Memory B cell (primary cell): ENCODE measurements around the gene RAB19.
A peak's percentile ranks its signal among the peaks of the same experiment; 100 is the strongest.
"Not testable (repeated sequence)": the region's sequence is repeated elsewhere in the genome, so short reads cannot be mapped to it uniquely, and the experiment has no call there.

Experiments used
- ATAC-seq: fragments of 150-1000 bp; cut with Tn5 transposase; 2 replicates; pipeline ENCODE4 v1.10.0; 2021; ENCODE audit warnings: low read depth, mild to moderate bottlenecking, moderate library complexity
- DNase-seq, 2 donors: peaks; one replicate each; pipeline ENCODE4 v3.0.0; 2022; ENCODE audit warnings: low spot score in 2 of 2
- H3K27ac Mint-ChIP-seq: one replicate; pipeline ENCODE4 v1.8.0; 2022; ENCODE audit warnings: mild to moderate bottlenecking, moderate library complexity, mixed read lengths
- H3K27me3 Mint-ChIP-seq: one replicate; pipeline ENCODE4 v1.8.0; 2022; ENCODE audit warnings: mixed read lengths
- H3K36me3 Mint-ChIP-seq: one replicate; pipeline ENCODE4 v1.8.0; 2022; ENCODE audit warnings: mild to moderate bottlenecking, mixed read lengths
- H3K4me1 Mint-ChIP-seq: one replicate; pipeline ENCODE4 v1.8.0; 2022; ENCODE audit warnings: mixed read lengths
- H3K4me3 Mint-ChIP-seq: one replicate; pipeline ENCODE4 v1.8.0; 2022; ENCODE audit warnings: mild to moderate bottlenecking, moderate library complexity, mixed read lengths
- H3K9me3 Mint-ChIP-seq: one replicate; pipeline ENCODE4 v1.8.0; 2022; ENCODE audit warnings: mixed read lengths

Gene RAB19

DNA sequence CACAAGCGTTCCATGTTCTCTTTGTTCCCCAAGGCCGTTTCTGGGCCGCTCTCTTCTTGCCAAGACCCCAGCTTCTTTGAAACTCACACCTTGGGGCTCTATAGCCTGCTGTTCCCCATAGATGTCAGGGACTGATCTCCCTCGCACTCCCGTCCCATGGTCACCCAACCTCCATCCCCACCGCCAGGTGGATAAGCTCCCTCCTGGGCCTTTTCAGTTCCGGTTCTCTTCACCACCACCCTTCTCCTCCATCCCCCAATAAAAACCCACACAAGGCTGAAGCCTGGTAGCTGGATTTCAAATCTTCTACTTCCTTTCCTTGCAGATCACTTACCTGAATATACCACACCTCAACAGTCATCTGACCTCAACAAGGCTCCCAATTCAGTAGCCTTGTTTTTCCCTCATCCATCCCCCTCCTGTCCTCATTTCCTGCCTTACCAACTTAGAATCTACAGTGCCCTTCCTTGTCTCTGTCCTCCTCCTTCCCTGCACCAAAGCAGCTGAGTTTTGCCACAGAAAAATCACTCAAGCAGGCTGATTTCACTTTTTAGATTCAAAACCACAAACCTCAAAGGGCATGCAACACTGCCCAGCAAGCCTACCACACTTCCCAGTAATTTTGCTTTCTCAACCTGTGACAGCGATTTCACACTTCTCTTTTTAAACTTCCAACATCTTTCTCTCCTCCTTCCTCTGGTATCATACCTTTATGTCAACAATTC lies 13.2 kb upstream of the RAB19 start:
- Mint-ChIP-seq H3K4me1 (no peaks in the 10 kb centered on the region), H3K9me3 (no peaks in the 10 kb centered on the region), H3K27me3 (no peaks in the 10 kb centered on the region), H3K27ac (no peak overlapping the region), H3K4me3 (no peak overlapping the region), H3K36me3 (no peaks in the 10 kb centered on the region)
- ATAC-seq (peak; percentile 93), DNase-seq (peak; percentile 31 to 46)

DNA sequence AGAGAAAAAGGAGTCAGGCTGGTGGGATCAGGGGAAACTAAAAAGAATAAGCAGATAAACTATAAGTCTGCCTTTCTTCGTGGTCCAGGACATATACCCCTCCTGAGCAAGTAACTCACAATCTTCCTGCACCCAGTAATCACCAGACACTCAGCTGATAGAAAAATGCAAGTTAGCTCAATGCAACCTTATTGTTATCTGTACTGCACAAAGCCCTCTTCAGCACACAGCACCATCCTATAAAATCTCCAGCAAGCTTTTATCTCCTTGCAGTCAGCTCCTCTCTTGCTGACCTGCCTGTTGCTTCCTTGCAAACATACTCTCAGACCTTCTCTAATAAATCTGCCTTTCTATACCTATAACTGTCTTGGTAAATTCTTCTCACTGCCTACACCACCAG lies 12.2 kb upstream of the RAB19 start:
- Mint-ChIP-seq H3K27me3 (no peaks in the 10 kb centered on the region), H3K9me3 (no peaks in the 10 kb centered on the region), H3K4me1 (no peaks in the 10 kb centered on the region), H3K27ac (no peak overlapping the region), H3K36me3 (no peaks in the 10 kb centered on the region), H3K4me3 (no peak overlapping the region)
- DNase-seq (no peak), ATAC-seq (no peak)

DNA sequence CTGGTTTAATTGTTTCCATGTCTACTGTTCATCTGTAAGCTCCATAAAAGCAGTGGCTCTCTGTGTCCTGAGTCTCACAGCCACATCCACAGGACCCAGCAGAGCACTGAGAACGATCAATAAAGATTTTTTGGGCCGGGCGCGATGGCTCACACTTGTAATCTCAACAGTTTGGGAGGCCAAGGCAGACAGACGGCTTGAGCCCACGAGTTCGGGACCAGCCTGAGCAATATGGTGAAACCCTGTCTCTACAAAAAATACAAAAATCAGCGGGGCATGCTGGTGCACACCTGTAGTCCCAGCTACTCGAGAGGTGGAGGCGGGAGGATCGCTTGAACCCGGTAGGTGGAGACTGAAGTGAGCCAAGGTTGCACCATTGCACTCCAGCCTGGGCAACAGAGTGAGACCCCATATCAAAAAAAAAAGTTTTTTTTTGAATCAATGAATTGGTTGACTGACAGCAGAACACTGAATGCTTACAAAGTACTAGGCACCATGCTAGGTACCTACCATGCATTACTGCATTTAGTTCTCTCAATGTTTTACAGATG lies 10.0 kb upstream of the RAB19 start:
- H3K4me3 Mint-ChIP-seq, result no peak overlapping the region
- H3K4me1 Mint-ChIP-seq, result peaks cover 6% of the 10 kb centered on the region
- no peak for DNase-seq

DNA sequence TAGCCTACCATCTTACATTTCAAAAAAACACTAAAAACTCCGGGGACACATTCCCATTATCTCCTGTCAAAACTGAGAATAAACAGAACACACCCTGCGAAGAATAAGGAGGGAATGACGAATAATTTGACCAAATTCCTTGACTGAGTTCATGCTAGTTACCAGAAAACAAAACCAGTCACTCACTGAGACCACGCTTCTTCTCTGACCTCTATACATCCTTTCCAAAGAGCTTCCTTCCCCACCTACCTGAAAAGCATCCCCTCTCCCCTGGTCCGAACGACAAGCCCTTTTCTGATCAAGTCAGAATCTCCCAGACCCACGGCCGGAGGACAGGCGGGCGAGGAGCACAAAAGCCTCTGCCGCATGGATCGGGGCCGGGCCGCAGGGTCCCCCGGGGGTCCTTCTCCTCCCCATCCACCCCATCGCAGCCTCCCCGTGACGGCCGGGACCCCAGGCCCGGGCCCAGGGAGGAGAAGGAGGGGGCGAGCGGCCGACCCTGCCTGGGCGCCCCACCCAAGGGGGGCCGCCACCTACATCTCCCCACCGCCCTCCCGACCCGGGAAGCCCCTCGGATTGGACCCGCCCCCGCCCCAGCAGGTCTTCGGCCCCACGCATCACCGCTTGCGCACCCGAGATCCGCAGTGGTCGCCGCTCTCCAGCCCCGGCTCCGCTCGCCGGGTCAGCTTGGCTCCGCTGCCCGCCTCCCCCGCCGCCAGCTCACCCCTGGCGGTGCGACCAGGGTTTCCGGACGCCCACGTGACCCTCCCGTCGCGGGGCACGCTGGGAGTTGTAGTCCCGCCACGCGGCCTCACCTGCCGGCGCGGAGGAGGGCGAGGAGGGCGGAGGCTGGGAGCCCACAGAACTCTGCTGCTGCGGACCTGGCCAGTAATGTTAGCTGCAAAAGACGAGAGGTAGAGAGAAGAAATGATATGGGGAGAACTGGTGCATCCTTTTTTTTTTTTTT lies 5.8 kb upstream of the RAB19 start, which contains the start of gene SLC37A3:
Gene SLC37A3 (minus strand): TSS at position 747 of the 967 bp plus-strand sequence. CDS start 16,004 bp downstream, outside the sequence.
- Mint-ChIP-seq H3K4me3 (peak within 1 kb of the TSS; percentile 92), H3K36me3 (no peaks in the 10 kb centered on the region), H3K27me3 (peaks cover 2% of the 10 kb centered on the region), H3K4me1 (peaks cover 6% of the 10 kb centered on the region), H3K9me3 (no peaks in the 10 kb centered on the region), H3K27ac (peak within 1 kb of the TSS; percentile 74)
- ATAC-seq, result peak; percentile 99
- peak; percentile 80 to 90 for DNase-seq

More for the DNA sequence above, 10.0 kb upstream of the RAB19 start:
- no peak overlapping the region for H3K27ac Mint-ChIP-seq
- no peaks in the 10 kb centered on the region for H3K27me3 Mint-ChIP-seq
- no peaks in the 10 kb centered on the region for H3K9me3 Mint-ChIP-seq
- no peak for ATAC-seq
- no peaks in the 10 kb centered on the region for H3K36me3 Mint-ChIP-seq

DNA sequence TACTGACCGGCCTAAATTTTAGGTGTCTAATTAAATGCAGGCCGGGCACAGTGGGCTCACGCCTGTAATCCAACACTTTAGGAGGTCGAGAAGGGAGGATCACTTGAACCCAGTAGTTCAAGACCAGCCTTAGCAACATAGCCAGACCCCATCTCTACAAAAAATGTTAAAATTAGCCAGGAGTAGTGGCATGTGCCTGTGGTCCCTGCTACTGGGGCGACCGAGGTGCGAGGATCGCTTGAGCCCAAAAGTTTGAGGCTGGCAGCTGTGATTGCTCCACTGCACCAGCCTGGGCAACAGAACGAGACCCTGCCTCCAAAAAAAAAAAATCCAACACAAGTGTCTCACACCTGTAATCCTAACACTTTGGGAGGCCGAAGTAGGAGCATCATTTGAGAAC lies 5.0 kb upstream of the RAB19 start:
- no peaks in the 10 kb centered on the region for H3K36me3 Mint-ChIP-seq
- H3K4me1 Mint-ChIP-seq, result peaks cover 10% of the 10 kb centered on the region
- ATAC-seq (no peak), DNase-seq (no peak)
- no peaks in the 10 kb centered on the region for H3K9me3 Mint-ChIP-seq
- H3K27me3 Mint-ChIP-seq, result peaks cover 2% of the 10 kb centered on the region
- H3K4me3 Mint-ChIP-seq, result peak overlapping the region; percentile 92
- H3K27ac Mint-ChIP-seq, result peak overlapping the region; percentile 74

DNA sequence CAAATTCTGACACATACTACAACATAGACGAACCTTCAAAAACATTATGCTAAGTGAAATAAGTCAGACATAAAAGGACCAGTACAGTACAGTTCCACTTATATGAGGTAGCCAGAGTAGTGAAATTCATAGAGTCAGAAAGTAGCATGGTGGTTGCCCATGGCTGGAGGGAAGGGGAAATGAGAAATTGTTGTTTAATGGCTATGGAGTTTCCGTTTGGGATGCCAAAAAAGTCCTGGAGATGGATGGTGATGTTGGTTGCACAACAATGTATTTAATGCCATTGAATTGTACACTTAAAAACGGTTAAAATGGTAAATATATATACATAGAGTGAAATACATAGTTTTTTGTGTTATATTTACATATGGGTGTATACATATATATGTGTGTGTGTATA lies 3.5 kb upstream of the RAB19 start:
- H3K27ac Mint-ChIP-seq, result no peak overlapping the region
- peaks cover 2% of the 10 kb centered on the region for H3K27me3 Mint-ChIP-seq
- peaks cover 18% of the 10 kb centered on the region for H3K4me1 Mint-ChIP-seq
- H3K4me3 Mint-ChIP-seq, result no peak overlapping the region
- no peaks in the 10 kb centered on the region for H3K36me3 Mint-ChIP-seq
- no peaks in the 10 kb centered on the region for H3K9me3 Mint-ChIP-seq
- ATAC-seq (no peak), DNase-seq (no peak)

DNA sequence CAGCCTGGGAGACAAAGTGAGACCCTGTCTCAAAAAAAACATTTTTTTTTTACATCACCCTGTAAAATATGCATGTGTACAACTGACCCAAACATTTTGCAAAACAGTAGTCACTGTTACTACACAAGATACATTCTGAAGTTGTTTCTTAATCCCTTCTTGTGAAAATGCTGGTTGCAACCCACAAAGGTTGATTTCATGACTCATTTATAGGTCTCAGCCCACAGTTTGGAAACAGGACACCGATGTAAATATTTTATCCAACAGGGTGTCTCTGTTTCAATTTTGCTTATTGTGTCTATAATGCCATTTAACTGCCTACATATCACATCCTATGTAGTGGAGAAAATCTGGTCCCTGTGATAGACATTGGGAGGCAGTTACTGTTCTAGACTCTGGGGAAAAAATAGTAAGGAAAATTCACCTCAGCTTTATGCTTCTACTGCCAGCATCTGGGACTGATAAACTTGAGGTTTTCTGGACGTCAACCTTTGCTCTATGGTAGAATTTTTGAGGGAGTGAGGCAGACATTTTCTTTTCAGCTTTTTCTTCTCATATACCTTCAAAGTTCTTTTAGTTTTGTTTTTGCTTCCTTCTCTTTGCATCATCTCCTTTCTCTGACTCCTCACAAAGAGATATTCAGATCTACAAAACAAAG lies 1.6 kb upstream of the RAB19 start:
- Mint-ChIP-seq H3K27ac (no peak overlapping the region), H3K36me3 (no peaks in the 10 kb centered on the region), H3K9me3 (no peaks in the 10 kb centered on the region), H3K4me3 (no peak overlapping the region), H3K27me3 (peaks cover 2% of the 10 kb centered on the region), H3K4me1 (peaks cover 18% of the 10 kb centered on the region)
- ATAC-seq (no peak), DNase-seq (no peak)

DNA sequence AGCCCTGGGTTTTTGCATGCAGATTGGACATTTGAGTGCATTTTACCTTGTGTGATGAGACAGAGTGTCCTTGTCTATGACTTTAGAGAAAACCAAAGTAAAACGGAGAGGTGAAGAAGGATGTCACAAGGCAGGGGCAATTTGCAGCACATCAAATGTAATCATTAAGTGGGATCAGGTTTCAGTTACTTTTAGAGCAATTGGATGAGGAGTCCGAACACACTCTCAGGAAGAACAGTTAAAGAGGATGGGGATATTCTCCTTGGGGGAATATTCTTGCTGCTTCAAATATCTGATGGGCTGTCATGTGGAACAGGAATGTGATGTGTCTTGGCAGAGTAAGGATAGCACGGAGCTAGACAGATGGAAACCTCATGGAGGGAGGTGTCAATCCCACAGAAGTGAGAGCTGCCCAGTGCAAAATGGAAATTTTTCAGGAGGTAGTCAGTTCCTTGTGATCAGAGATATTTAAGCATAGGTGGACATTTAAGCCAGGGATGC lies 757 bp downstream of the RAB19 start:
- Mint-ChIP-seq H3K27me3 (peaks cover 2% of the 10 kb centered on the region), H3K4me3 (peak overlapping the region; percentile 98), H3K36me3 (no peaks in the 10 kb centered on the region), H3K4me1 (peaks cover 11% of the 10 kb centered on the region), H3K9me3 (no peaks in the 10 kb centered on the region), H3K27ac (peak overlapping the region; percentile 39)
- no peak for DNase-seq
- no peak for ATAC-seq

DNA sequence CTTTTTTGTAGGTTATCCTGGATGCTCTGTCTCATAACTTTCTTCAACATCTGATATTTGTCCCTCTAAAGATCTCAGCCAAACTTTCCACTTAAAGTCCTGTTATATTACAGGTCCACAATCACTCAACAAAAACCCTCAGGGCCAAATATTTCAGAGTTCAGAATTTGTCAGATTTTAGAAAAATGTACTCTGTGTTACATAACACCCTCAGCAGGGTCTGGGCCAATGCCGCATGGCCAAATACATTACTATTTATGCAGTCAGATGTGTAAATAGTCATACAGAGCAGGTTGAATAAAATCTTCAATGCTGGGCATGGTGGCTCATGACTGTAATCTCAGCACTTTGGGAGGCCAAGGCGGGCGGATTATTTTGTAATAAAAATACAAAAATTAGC lies 11.5 kb downstream of the RAB19 start:
- ATAC-seq, result no peak
- Mint-ChIP-seq H3K27me3 (no peaks in the 10 kb centered on the region), H3K4me1 (no peaks in the 10 kb centered on the region), H3K4me3 (no peak overlapping the region), H3K36me3 (no peaks in the 10 kb centered on the region), H3K9me3 (no peaks in the 10 kb centered on the region), H3K27ac (no peak overlapping the region)
- DNase-seq, result no peak

DNA sequence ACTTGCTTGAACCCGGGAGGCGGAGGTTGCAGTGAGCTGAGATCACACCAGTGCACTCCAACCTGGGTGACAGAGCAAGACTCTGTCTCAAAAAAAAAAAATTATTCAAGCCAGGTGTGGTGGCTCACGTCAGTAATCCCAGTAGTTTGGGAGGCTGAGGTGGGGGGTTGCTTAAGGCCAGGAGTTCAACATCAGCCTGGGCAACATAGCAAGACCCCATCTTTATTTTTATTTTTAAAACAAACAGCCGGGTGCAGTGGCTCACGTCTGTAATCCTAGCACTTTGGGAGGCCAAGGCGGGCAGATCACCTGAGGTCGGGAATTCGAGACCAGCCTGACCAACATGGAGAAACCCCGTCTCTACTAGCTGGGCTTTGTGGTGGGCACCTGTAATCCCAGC lies 12.0 kb downstream of the RAB19 start:
- not testable (repeated sequence) for H3K9me3 Mint-ChIP-seq, H3K27ac Mint-ChIP-seq, H3K27me3 Mint-ChIP-seq, H3K36me3 Mint-ChIP-seq, H3K4me1 Mint-ChIP-seq, ATAC-seq, DNase-seq, H3K4me3 Mint-ChIP-seq

DNA sequence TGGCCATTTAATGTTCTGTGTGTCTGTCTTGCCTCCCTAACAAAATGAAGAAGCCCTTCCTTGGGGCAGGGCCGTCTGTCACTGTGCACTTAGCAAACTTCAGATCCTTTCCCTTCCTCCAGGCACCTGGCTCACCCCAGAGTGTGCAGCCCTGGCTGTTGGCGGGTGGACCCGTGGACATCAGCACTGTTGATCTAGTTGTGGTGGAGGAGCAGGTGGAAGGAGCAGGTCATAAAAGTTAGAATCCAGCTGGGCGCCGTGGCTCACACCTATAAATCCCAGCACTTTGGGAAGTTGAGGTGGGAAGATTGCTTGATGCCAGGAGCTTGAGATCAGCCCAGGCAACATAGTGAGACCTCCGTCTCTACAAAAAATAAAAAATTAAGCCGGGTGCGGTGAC lies 12.7 kb downstream of the RAB19 start:
- no peaks in the 10 kb centered on the region for H3K27me3 Mint-ChIP-seq
- H3K4me3 Mint-ChIP-seq, result no peak overlapping the region
- H3K36me3 Mint-ChIP-seq, result no peaks in the 10 kb centered on the region
- ATAC-seq (no peak), DNase-seq (no peak)
- H3K9me3 Mint-ChIP-seq, result no peaks in the 10 kb centered on the region
- no peak overlapping the region for H3K27ac Mint-ChIP-seq
- H3K4me1 Mint-ChIP-seq, result no peaks in the 10 kb centered on the region

DNA sequence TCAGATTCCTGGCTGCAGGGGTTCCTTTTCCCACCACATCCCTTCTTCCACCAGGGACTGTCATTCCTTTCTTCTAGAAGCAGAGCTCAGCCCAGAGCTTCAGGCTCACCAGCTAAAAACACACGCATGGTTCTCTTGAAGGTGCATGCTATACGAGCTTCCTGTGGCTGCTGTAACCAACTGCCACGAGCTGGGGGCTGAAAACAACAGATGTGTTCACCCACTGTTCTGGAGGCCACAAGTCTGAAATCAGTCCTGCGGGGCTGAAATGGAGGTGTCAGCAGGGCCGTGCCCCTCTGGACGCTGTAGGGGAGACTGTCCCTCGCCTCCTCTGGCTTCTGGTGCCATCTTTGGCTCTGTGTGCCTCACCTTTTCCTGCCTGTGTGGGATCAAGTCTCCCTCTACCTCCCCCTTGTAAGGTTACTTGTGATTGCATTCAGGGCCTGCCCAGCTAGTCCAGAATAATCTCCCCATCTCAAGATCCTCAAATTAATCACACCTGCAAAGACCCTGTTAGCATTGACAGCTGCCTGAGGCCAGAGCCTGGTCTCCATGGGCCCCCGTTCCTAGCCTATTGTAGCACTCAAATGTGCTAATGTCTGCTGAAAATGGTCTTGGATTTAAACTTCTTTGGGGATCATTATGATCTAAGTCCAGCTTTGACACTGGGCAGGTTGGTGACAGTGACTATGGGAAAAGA lies 13.7 kb downstream of the RAB19 start:
- H3K4me3 Mint-ChIP-seq, result no peak overlapping the region
- ATAC-seq, result no peak
- peak overlapping the region; percentile 19 for H3K27ac Mint-ChIP-seq
- no peaks in the 10 kb centered on the region for H3K4me1 Mint-ChIP-seq
- no peak for DNase-seq
- H3K36me3 Mint-ChIP-seq, result no peaks in the 10 kb centered on the region
- no peaks in the 10 kb centered on the region for H3K27me3 Mint-ChIP-seq
- H3K9me3 Mint-ChIP-seq, result no peaks in the 10 kb centered on the region

DNA sequence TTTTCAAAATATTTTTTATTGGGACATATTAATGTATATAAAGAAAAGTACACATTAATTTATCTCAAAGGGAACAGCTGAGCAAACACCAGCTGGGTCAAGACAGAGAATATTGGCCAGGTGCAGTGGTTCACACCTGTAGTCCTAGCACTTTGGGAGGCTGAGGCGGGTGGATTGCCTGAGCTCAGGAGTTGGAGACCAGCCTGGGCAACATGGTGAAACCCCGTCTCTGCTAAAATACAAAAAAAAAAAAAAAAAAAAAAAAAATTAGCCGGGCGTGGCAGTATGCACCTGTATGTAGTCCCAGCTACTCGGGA lies 14.3 kb downstream of the RAB19 start:
- not testable (repeated sequence) for H3K36me3 Mint-ChIP-seq, H3K9me3 Mint-ChIP-seq, H3K27me3 Mint-ChIP-seq, H3K4me3 Mint-ChIP-seq, DNase-seq, ATAC-seq, H3K4me1 Mint-ChIP-seq
- peak overlapping the region; percentile 19 for H3K27ac Mint-ChIP-seq
